Measurements from ENCODE around the gene PADI4.

DNA sequence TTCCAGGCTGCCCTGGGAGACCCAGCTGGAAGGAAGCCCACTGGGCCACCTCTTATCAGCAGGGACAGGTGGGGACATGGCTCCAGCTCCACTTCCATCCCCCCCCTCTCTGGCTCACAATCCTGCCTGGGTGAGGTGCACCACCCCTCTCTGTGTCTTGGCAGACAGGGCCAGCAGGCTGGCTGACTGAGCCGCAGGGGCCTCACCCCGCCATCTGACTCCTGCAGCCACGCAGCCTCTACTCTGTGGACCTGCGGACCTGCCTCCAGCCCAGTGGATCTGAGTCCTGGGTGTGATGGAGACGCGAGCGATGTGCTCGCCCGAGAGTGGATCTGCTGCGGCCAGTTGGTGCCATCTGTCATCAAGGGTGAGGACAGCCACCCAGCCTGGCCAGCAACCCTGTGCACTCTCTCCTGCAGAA lies 101.4 kb downstream of the PADI4 start:
- TF ChIP-seq, protein P1, sequence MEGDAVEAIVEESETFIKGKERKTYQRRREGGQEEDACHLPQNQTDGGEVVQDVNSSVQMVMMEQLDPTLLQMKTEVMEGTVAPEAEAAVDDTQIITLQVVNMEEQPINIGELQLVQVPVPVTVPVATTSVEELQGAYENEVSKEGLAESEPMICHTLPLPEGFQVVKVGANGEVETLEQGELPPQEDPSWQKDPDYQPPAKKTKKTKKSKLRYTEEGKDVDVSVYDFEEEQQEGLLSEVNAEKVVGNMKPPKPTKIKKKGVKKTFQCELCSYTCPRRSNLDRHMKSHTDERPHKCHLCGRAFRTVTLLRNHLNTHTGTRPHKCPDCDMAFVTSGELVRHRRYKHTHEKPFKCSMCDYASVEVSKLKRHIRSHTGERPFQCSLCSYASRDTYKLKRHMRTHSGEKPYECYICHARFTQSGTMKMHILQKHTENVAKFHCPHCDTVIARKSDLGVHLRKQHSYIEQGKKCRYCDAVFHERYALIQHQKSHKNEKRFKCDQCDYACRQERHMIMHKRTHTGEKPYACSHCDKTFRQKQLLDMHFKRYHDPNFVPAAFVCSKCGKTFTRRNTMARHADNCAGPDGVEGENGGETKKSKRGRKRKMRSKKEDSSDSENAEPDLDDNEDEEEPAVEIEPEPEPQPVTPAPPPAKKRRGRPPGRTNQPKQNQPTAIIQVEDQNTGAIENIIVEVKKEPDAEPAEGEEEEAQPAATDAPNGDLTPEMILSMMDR (IDR thresholded peaks at IDR 0.05; ENCODE audit: low read depth, low read length, missing input control), result no peak
- TF ChIP-seq YY1 (IDR thresholded peaks at IDR 0.05) (no peak), FOXA1 (IDR thresholded peaks at IDR 0.05) (no peak)
- TF ChIP-seq, protein P2, sequence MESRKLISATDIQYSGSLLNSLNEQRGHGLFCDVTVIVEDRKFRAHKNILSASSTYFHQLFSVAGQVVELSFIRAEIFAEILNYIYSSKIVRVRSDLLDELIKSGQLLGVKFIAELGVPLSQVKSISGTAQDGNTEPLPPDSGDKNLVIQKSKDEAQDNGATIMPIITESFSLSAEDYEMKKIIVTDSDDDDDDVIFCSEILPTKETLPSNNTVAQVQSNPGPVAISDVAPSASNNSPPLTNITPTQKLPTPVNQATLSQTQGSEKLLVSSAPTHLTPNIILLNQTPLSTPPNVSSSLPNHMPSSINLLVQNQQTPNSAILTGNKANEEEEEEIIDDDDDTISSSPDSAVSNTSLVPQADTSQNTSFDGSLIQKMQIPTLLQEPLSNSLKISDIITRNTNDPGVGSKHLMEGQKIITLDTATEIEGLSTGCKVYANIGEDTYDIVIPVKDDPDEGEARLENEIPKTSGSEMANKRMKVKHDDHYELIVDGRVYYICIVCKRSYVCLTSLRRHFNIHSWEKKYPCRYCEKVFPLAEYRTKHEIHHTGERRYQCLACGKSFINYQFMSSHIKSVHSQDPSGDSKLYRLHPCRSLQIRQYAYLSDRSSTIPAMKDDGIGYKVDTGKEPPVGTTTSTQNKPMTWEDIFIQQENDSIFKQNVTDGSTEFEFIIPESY (IDR thresholded peaks at IDR 0.05), result no peak
- TF ChIP-seq, protein P3, sequence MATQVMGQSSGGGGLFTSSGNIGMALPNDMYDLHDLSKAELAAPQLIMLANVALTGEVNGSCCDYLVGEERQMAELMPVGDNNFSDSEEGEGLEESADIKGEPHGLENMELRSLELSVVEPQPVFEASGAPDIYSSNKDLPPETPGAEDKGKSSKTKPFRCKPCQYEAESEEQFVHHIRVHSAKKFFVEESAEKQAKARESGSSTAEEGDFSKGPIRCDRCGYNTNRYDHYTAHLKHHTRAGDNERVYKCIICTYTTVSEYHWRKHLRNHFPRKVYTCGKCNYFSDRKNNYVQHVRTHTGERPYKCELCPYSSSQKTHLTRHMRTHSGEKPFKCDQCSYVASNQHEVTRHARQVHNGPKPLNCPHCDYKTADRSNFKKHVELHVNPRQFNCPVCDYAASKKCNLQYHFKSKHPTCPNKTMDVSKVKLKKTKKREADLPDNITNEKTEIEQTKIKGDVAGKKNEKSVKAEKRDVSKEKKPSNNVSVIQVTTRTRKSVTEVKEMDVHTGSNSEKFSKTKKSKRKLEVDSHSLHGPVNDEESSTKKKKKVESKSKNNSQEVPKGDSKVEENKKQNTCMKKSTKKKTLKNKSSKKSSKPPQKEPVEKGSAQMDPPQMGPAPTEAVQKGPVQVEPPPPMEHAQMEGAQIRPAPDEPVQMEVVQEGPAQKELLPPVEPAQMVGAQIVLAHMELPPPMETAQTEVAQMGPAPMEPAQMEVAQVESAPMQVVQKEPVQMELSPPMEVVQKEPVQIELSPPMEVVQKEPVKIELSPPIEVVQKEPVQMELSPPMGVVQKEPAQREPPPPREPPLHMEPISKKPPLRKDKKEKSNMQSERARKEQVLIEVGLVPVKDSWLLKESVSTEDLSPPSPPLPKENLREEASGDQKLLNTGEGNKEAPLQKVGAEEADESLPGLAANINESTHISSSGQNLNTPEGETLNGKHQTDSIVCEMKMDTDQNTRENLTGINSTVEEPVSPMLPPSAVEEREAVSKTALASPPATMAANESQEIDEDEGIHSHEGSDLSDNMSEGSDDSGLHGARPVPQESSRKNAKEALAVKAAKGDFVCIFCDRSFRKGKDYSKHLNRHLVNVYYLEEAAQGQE (IDR thresholded peaks at IDR 0.05), result no peak
